Measurements from ENCODE around the gene LPGAT1. TPM values are rescaled to one million over a fixed set of nuclear protein-coding genes. Genes with fewer than 3 reads are reported as not detected.

Gene LPGAT1
- total RNA-seq, 1 experiment from 2014 or later: 46.0 TPM

GRCh38 chr1:211783897-211784296, 46.7 kb downstream of the LPGAT1 start:
- no peaks in the 10 kb centered on the region for H3K9me3 ChIP-seq (ENCODE audit: insufficient read depth, low read depth)
- H3K4me3 ChIP-seq: no peak overlapping the region
- H4K20me1 ChIP-seq (ENCODE audit: insufficient read depth): no peaks in the 10 kb centered on the region
- H3K4me2 ChIP-seq: no peak overlapping the region
- H3K79me2 ChIP-seq (ENCODE audit: low read depth): no peaks in the 10 kb centered on the region
- H3K9me2 ChIP-seq (ENCODE audit: insufficient read depth): no peaks in the 10 kb centered on the region
- no peaks in the 10 kb centered on the region for H3K4me1 ChIP-seq (replicated peaks; ENCODE audit: insufficient read depth)
- ChIA-PET CTCF (interaction anchor here (0.7 to 1.3 kb wide), 2 partner anchors 86 to 288 kb away, joined by 3 to 6 read pairs; no protein-coding TSS in a partner anchor), POLR2A (ENCODE audit: unreplicated experiment) (interaction anchor here (0.6 kb wide), 1 partner anchor 43 kb away, joined by 4 read pairs; no protein-coding TSS in a partner anchor)
- no peak for DNase-seq
- H3F3A ChIP-seq (ENCODE audit: insufficient read depth, low read depth): no peaks in the 10 kb centered on the region; the same call in 1 of the 2 replicates
- H3K27ac ChIP-seq: no peak overlapping the region
- no TSS peak for BruUV-seq (replicated peaks)
- no peak overlapping the region for H2AFZ ChIP-seq
- H3K36me3 ChIP-seq (ENCODE audit: low read depth): 0 out of 2 replicates have a peak, but pooled peaks cover 7% of the 10 kb centered on the region
- no peaks in the 10 kb centered on the region for H3K27me3 ChIP-seq (ENCODE audit: insufficient read depth, low read depth)
- no peak for TF ChIP-seq EZH2 (IDR thresholded peaks at IDR 0.05; ENCODE audit: low read depth)
- TF ChIP-seq, protein P1, sequence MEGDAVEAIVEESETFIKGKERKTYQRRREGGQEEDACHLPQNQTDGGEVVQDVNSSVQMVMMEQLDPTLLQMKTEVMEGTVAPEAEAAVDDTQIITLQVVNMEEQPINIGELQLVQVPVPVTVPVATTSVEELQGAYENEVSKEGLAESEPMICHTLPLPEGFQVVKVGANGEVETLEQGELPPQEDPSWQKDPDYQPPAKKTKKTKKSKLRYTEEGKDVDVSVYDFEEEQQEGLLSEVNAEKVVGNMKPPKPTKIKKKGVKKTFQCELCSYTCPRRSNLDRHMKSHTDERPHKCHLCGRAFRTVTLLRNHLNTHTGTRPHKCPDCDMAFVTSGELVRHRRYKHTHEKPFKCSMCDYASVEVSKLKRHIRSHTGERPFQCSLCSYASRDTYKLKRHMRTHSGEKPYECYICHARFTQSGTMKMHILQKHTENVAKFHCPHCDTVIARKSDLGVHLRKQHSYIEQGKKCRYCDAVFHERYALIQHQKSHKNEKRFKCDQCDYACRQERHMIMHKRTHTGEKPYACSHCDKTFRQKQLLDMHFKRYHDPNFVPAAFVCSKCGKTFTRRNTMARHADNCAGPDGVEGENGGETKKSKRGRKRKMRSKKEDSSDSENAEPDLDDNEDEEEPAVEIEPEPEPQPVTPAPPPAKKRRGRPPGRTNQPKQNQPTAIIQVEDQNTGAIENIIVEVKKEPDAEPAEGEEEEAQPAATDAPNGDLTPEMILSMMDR (conservative IDR thresholded peaks at IDR 0.05): no peak
- intact Hi-C loops (cut with micrococcal nuclease; ENCODE audit: unreplicated experiment): no loop called here

DNA sequence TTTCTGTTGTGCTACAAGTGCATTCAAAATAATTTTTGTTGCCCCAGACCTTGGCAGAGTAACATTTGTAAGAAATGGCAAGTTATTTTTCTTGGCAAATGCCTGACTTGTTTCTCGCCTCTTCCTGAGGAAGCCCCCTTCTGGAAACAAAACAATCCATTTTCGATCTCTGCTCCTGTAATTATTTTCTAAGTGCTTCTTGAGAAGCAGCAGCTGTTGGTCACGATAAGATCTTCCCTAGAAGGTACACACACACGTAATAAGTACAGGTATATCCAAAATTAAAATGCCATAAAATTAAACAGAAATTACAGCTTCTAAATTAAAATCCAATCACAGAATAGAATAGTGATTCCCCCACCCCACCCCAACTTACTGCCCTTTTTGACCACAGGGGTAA, 47.3 kb downstream of the LPGAT1 start:
- H3K4me3 ChIP-seq: no peak overlapping the region
- TF ChIP-seq, protein P1 (conservative IDR thresholded peaks at IDR 0.05): no peak
- TF ChIP-seq EZH2 (IDR thresholded peaks at IDR 0.05; ENCODE audit: low read depth): no peak
- H3K27me3 ChIP-seq (ENCODE audit: insufficient read depth, low read depth): no peaks in the 10 kb centered on the region
- no TSS peak for BruUV-seq (replicated peaks)
- no peak overlapping the region for H3K4me2 ChIP-seq
- H3K36me3 ChIP-seq (ENCODE audit: low read depth): 0 out of 2 replicates have a peak, but pooled peaks cover 13% of the 10 kb centered on the region
- POLR2A ChIA-PET (ENCODE audit: unreplicated experiment): interaction anchor here (0.6 kb wide), 1 partner anchor 44 kb away, joined by 4 read pairs; no protein-coding TSS in a partner anchor
- CTCF ChIA-PET: interaction anchor here (1.3 kb wide), 1 partner anchor 85 kb away, joined by 3 read pairs; no protein-coding TSS in a partner anchor
- DNase-seq: no peak
- no peaks in the 10 kb centered on the region for H3K4me1 ChIP-seq (replicated peaks; ENCODE audit: insufficient read depth)
- H3K27ac ChIP-seq: no peak overlapping the region
- no peaks in the 10 kb centered on the region for H3K9me2 ChIP-seq (ENCODE audit: insufficient read depth)
- no peak overlapping the region for H2AFZ ChIP-seq
- intact Hi-C loops (cut with micrococcal nuclease; ENCODE audit: unreplicated experiment): no loop called here
- no peaks in the 10 kb centered on the region; the same call in 1 of the 2 replicates for H3F3A ChIP-seq (ENCODE audit: insufficient read depth, low read depth)
- no peaks in the 10 kb centered on the region for H3K9me3 ChIP-seq (ENCODE audit: insufficient read depth, low read depth)
- H3K79me2 ChIP-seq (ENCODE audit: low read depth): no peaks in the 10 kb centered on the region
- H4K20me1 ChIP-seq (ENCODE audit: insufficient read depth): no peaks in the 10 kb centered on the region

DNA sequence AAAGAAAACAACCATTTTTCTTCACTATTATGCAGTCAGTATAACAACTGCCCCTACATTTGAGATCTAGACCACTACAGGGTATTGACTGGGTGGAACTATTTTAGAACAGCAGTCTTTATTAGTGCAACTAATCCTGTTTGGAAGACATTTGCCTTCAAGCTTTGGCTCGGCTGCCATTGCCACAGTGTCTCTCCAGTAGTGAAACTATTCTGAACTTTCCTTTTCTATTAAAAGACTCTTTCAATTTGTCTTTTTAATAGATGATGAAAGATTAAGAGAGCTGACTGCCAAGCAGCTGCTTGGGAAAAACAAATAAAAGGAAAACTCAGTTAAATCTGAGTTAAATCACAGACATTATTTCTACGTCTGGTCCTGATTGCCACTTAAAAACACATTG, 49.3 kb downstream of the LPGAT1 start:
- Histone ChIP-seq H4K20me1 (ENCODE audit: insufficient read depth) (no peaks in the 10 kb centered on the region), H3K4me2 (no peak overlapping the region), H3K36me3 (ENCODE audit: low read depth) (0 out of 2 replicates have a peak, but pooled peaks cover 13% of the 10 kb centered on the region), H3K4me1 (replicated peaks; ENCODE audit: insufficient read depth) (no peaks in the 10 kb centered on the region), H3K9me3 (ENCODE audit: insufficient read depth, low read depth) (no peaks in the 10 kb centered on the region), H3K27me3 (ENCODE audit: insufficient read depth, low read depth) (no peaks in the 10 kb centered on the region), H3K27ac (no peak overlapping the region), H3K4me3 (no peak overlapping the region), H3F3A (ENCODE audit: insufficient read depth, low read depth) (peaks cover 4% of the 10 kb centered on the region; the same call in 1 of the 2 replicates), H3K79me2 (ENCODE audit: low read depth) (no peaks in the 10 kb centered on the region), H2AFZ (no peak overlapping the region), H3K9me2 (ENCODE audit: insufficient read depth) (no peaks in the 10 kb centered on the region)
- ChIA-PET CTCF (interaction anchor here (0.6 kb wide), 1 partner anchor 56 kb away, joined by 3 read pairs; no protein-coding TSS in a partner anchor), POLR2A (ENCODE audit: unreplicated experiment) (no interaction called here)
- TF ChIP-seq, protein P1 (conservative IDR thresholded peaks at IDR 0.05): no peak
- no peak for TF ChIP-seq EZH2 (IDR thresholded peaks at IDR 0.05; ENCODE audit: low read depth)
- intact Hi-C loops (cut with micrococcal nuclease; ENCODE audit: unreplicated experiment): no loop called here
- DNase-seq: no peak
- BruUV-seq (replicated peaks): no TSS peak

Data from PC-9 (cell line).